ENCODE data around the gene FBXL20.

DNA sequence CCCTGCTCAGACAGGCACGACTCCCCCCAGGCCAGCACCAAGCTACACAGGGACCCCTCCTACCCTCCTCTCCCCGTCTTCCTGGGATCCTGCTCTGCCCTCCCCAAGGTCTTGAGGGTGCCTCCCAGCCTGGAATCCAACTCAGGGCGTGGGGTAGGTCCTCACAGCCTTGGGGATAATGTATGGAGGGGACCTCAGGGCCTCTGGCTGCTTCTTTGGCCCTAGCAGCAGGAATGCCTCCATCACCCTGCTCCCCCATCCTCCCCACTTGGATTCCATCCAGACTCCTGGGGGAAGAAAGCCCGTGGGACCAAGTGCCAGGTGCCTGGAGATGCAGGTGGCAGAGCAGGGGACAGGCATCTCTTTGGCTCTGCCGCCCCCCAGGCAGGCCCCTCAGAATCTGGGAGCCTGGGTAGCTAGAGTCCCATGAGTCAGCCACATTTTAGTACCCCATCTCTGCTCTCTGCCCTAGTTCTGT, 164.9 kb downstream of the FBXL20 start:
- TF ChIP-seq, protein P1, sequence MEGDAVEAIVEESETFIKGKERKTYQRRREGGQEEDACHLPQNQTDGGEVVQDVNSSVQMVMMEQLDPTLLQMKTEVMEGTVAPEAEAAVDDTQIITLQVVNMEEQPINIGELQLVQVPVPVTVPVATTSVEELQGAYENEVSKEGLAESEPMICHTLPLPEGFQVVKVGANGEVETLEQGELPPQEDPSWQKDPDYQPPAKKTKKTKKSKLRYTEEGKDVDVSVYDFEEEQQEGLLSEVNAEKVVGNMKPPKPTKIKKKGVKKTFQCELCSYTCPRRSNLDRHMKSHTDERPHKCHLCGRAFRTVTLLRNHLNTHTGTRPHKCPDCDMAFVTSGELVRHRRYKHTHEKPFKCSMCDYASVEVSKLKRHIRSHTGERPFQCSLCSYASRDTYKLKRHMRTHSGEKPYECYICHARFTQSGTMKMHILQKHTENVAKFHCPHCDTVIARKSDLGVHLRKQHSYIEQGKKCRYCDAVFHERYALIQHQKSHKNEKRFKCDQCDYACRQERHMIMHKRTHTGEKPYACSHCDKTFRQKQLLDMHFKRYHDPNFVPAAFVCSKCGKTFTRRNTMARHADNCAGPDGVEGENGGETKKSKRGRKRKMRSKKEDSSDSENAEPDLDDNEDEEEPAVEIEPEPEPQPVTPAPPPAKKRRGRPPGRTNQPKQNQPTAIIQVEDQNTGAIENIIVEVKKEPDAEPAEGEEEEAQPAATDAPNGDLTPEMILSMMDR (conservative IDR thresholded peaks at IDR 0.05), result no peak
- no peak for TF ChIP-seq EZH2 (IDR thresholded peaks at IDR 0.05; ENCODE audit: low read depth)
